HepG2 (cell line): ENCODE data around the gene GLCE. TPM values are rescaled to one million over a fixed set of nuclear protein-coding genes. Genes with fewer than 3 reads are reported as not detected.
A peak's percentile ranks its signal among the peaks of the same experiment; 100 is the strongest.

Experiments used
- CEBPG ChIP-seq: IDR thresholded peaks from 2 replicates; pipeline ENCODE4 v1.6.1; 2016
- HES4 ChIP-seq: sonication (generic); formaldehyde crosslinking; IDR thresholded peaks from 2 replicates; pipeline ENCODE4 v1.9.0; 2021; ENCODE audit warnings: mild to moderate bottlenecking, missing genetic modification reagents, borderline replicate concordance
- HINFP ChIP-seq: sonication (generic); formaldehyde crosslinking; IDR thresholded peaks from 2 replicates; pipeline ENCODE4 v1.4.0; 2020; ENCODE audit warnings: low read depth, mild to moderate bottlenecking, missing genetic modification reagents
- KMT2A ChIP-seq: sonication (generic); formaldehyde crosslinking; IDR thresholded peaks from 2 replicates; pipeline ENCODE4 v1.4.0; 2020; ENCODE audit warnings: missing genetic modification reagents
- NR2F6 ChIP-seq, 2 experiments: IDR thresholded peaks; 2 replicates each; pipeline ENCODE4 v1.6.1; 2016; ENCODE audit warnings: antibody characterized with exemption in 1 of 2, mild to moderate bottlenecking in 1 of 2
- PITX1 ChIP-seq: sonication (generic); formaldehyde crosslinking; IDR thresholded peaks from 2 replicates; pipeline ENCODE4 v1.5.1; 2020; ENCODE audit warnings: mild to moderate bottlenecking, missing genetic modification reagents
- RAD51 ChIP-seq: fragments of 450-650 bp; IDR thresholded peaks from 2 replicates; pipeline ENCODE4 v1.6.1; 2016; ENCODE audit warnings: borderline replicate concordance
- RXRA ChIP-seq: sonication (generic); formaldehyde crosslinking; IDR thresholded peaks from 2 replicates; pipeline ENCODE4 v1.5.1; 2020; ENCODE audit warnings: missing genetic modification reagents
- ZBTB1 ChIP-seq: sonication (generic); formaldehyde crosslinking; IDR thresholded peaks from 2 replicates; pipeline ENCODE4 v1.4.0; 2020; ENCODE audit warnings: missing genetic modification reagents, borderline replicate concordance
- ZFP36L2 ChIP-seq: sonication (generic); formaldehyde crosslinking; IDR thresholded peaks from 2 replicates; pipeline ENCODE4 v1.4.0; 2020; ENCODE audit warnings: missing genetic modification reagents
- ZNF18 ChIP-seq: sonication (generic); formaldehyde crosslinking; IDR thresholded peaks from 2 replicates; pipeline ENCODE4 v1.8.0; 2022; ENCODE audit warnings: mild to moderate bottlenecking, missing genetic modification reagents; ENCODE audit not compliant: insufficient replicate concordance
- ZNF343 ChIP-seq: sonication (generic); formaldehyde crosslinking; IDR thresholded peaks from 2 replicates; pipeline ENCODE4 v1.4.0; 2020; ENCODE audit warnings: mild to moderate bottlenecking, missing genetic modification reagents
- ZNF546 ChIP-seq: sonication (generic); formaldehyde crosslinking; conservative IDR thresholded peaks from 2 replicates; pipeline ENCODE4 v1.8.1; 2023; ENCODE audit warnings: mild to moderate bottlenecking, missing genetic modification reagents
- ZNF605 ChIP-seq: sonication (generic); formaldehyde crosslinking; IDR thresholded peaks from 2 replicates; pipeline ENCODE4 v1.8.0; 2022; ENCODE audit warnings: mild to moderate bottlenecking, missing genetic modification reagents
- ZNF609 ChIP-seq: sonication (generic); formaldehyde crosslinking; IDR thresholded peaks from 2 replicates; pipeline ENCODE4 v1.4.0; 2020; ENCODE audit warnings: mild to moderate bottlenecking, missing genetic modification reagents, borderline replicate concordance
- ZNF703 ChIP-seq: sonication (generic); formaldehyde crosslinking; IDR thresholded peaks from 2 replicates; pipeline ENCODE4 v1.5.1; 2020; ENCODE audit warnings: missing genetic modification reagents, mild to moderate bottlenecking, moderate library complexity, borderline replicate concordance
- polyA plus RNA-seq, 8 experiments: library from polyadenylated mRNA; depleted of rRNA in 3 of 8; stranded (reverse) in 7 of 8; unstranded in 1 of 8; fragments of >200 nt; fragmentation: Illumina TruSeq in 4 of 8; extraction: Trizol in 4 of 8; gene quantifications; 2 replicates each; pipeline versions ENCODE4 v1.2.1 to v1.2.3, GENCODE V29; 2011 to 2016; ENCODE audit warnings: low read depth in 4 of 8, missing spikeins in 1 of 8, mixed read lengths in 1 of 8; ENCODE audit not compliant: insufficient read depth in 1 of 8
- total RNA-seq, 5 experiments: library from RNA; depleted of rRNA; stranded (reverse); fragments of >200 nt; fragmentation: Illumina TruSeq; extraction: Trizol; gene quantifications; 2 replicates each; pipeline ENCODE4 v1.2.3, GENCODE V29; 2016; ENCODE audit warnings: low read depth in 1 of 5
- TF ChIP-seq, protein P1 (sequence below): sonication (generic); formaldehyde crosslinking; IDR thresholded peaks from 2 replicates; pipeline ENCODE4 v1.5.1; 2020; ENCODE audit warnings: mild to moderate bottlenecking, missing genetic modification reagents

The GLCE gene
- total and polyA plus RNA-seq, 2 of the 13 experiments (the other 11 are each of a cell fraction or from before 2014, with no cell fraction given) = 12.9 to 23.4 TPM

- TF ChIP-seq ZNF18 (CRISPR knock-in tag) = peak; percentile 95
- TF ChIP-seq RAD51 = no peak
- peak; percentile 60; the same call in 1 of the 2 replicates for TF ChIP-seq HINFP
- TF ChIP-seq ZNF343 = no peak
- TF ChIP-seq ZNF703 = no peak
- TF ChIP-seq CEBPG (CRISPR knock-in tag) = no peak
- no peak for TF ChIP-seq ZFP36L2 (CRISPR knock-in tag)
- TF ChIP-seq NR2F6 (IDR thresholded peaks at IDR 0.05) = no peak
- peak; percentile 17; the same call in 1 of the 2 replicates for TF ChIP-seq NR2F6 (CRISPR knock-in tag; IDR thresholded peaks at IDR 0.05)
- no peak; the same call in none of the 2 replicates for TF ChIP-seq RXRA (CRISPR knock-in tag)
- peak; percentile 73; the same call in 1 of the 2 replicates for TF ChIP-seq PITX1
- TF ChIP-seq, protein P1, sequence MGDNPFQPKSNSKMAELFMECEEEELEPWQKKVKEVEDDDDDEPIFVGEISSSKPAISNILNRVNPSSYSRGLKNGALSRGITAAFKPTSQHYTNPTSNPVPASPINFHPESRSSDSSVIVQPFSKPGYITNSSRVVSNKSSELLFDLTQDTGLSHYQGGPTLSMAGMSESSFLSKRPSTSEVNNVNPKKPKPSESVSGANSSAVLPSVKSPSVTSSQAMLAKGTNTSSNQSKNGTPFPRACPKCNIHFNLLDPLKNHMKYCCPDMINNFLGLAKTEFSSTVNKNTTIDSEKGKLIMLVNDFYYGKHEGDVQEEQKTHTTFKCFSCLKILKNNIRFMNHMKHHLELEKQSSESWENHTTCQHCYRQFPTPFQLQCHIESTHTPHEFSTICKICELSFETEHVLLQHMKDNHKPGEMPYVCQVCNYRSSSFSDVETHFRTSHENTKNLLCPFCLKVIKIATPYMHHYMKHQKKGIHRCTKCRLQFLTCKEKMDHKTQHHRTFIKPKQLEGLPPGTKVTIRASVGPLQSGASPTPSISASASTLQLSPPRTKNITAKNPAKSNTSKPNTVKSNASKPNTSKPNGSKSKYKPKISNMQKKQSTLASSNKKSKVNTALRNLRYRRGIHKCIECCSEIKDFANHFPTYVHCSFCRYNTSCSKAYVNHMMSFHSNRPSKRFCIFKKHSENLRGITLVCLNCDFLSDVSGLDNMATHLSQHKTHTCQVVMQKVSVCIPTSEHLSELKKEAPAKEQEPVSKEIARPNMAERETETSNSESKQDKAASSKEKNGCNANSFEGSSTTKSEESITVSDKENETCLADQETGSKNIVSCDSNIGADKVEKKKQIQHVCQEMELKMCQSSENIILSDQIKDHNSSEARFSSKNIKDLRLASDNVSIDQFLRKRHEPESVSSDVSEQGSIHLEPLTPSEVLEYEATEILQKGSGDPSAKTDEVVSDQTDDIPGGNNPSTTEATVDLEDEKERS (CRISPR knock-in tag) = peak; percentile 77
- peak; percentile 71; the same call in 1 of the 2 replicates for TF ChIP-seq KMT2A
- TF ChIP-seq ZNF546 (CRISPR knock-in tag) = no peak
- no peak for TF ChIP-seq ZBTB1 (CRISPR knock-in tag)
- TF ChIP-seq ZNF605 = peak; percentile 89
- peak; percentile 49; the same call in 1 of the 2 replicates for TF ChIP-seq HES4
- no peak; the same call in 1 of the 2 replicates for TF ChIP-seq ZNF609
Measured at GRCh38 chr15:69160141-69160993, at the start of gene GLCE (continued).
